ENCODE measurements around the gene FMNL3.

Gene FMNL3

GRCh38 chr12:49604856-49605255, 102.3 kb downstream of the FMNL3 start:
- TF ChIP-seq CTCF (IDR thresholded peaks at IDR 0.05; ENCODE audit: low read depth, low read length) = no peak

GRCh38 chr12:49603721-49604120, 103.5 kb downstream of the FMNL3 start:
- no peak for TF ChIP-seq CTCF (IDR thresholded peaks at IDR 0.05; ENCODE audit: low read depth, low read length)
- H3K4me3 ChIP-seq (ENCODE audit: low read depth, low read length) = no peak overlapping the region

More at GRCh38 chr12:49604856-49605255, 102.3 kb downstream of the FMNL3 start:
- no peak overlapping the region for H3K4me3 ChIP-seq (ENCODE audit: low read depth, low read length)

GRCh38 chr12:49599961-49600360, 107.2 kb downstream of the FMNL3 start:
- no peak overlapping the region for H3K4me3 ChIP-seq (ENCODE audit: low read depth, low read length)
- no peak for TF ChIP-seq CTCF (IDR thresholded peaks at IDR 0.05; ENCODE audit: low read depth, low read length)

- TF ChIP-seq CTCF (IDR thresholded peaks at IDR 0.05; ENCODE audit: low read depth, low read length) = no peak
- H3K4me3 ChIP-seq (ENCODE audit: low read depth, low read length) = no peak overlapping the region
Measured at GRCh38 chr12:49598527-49598926, 108.7 kb downstream of the FMNL3 start.

- H3K4me3 ChIP-seq (ENCODE audit: low read depth, low read length) = no peak overlapping the region
Measured at GRCh38 chr12:49588721-49589516, 118.3 kb downstream of the FMNL3 start.

GRCh38 chr12:49588281-49588680, 118.9 kb downstream of the FMNL3 start:
- H3K4me3 ChIP-seq (ENCODE audit: low read depth, low read length) = no peak overlapping the region
- TF ChIP-seq CTCF (IDR thresholded peaks at IDR 0.05; ENCODE audit: low read depth, low read length) = no peak

More at GRCh38 chr12:49588721-49589516, 118.3 kb downstream of the FMNL3 start:
- no peak for TF ChIP-seq CTCF (IDR thresholded peaks at IDR 0.05; ENCODE audit: low read depth, low read length)

GRCh38 chr12:49587174-49587908, 119.9 kb downstream of the FMNL3 start:
- no peak for TF ChIP-seq CTCF (IDR thresholded peaks at IDR 0.05; ENCODE audit: low read depth, low read length)
- no peak overlapping the region for H3K4me3 ChIP-seq (ENCODE audit: low read depth, low read length)
